Endodermal cell (in vitro differentiated cells): ENCODE data around the gene RAB31. TPM values are rescaled to one million over a fixed set of nuclear protein-coding genes. Genes with fewer than 3 reads are reported as not detected.

Experiments used
- DNase-seq: peaks from one replicate; pipeline ENCODE4 v3.0.0-alpha.2; 2017
- H3K27ac ChIP-seq: 2 replicates; pipeline ENCODE4 v1.5.1; 2013; ENCODE audit warnings: mild to moderate bottlenecking, low read depth, low read length, moderate library complexity
- H3K27me3 ChIP-seq: 2 replicates; pipeline ENCODE4 v1.6.1; 2013; ENCODE audit warnings: mild to moderate bottlenecking, low read length, moderate library complexity; ENCODE audit not compliant: insufficient read depth, control insufficient read depth, poor library complexity, severe bottlenecking
- H3K36me3 ChIP-seq: 2 replicates; pipeline ENCODE4 v1.7.0; 2013; ENCODE audit warnings: mild to moderate bottlenecking, low read length, moderate library complexity; ENCODE audit not compliant: control insufficient read depth, insufficient read depth
- H3K4me1 ChIP-seq: one replicate; pipeline ENCODE4 v1.7.0; 2013; ENCODE audit warnings: low read length; ENCODE audit not compliant: control insufficient read depth, insufficient read depth
- H3K4me3 ChIP-seq: 2 replicates; pipeline ENCODE4 v1.5.1; 2013; ENCODE audit warnings: mild to moderate bottlenecking, low read length, moderate library complexity
- H3K9ac ChIP-seq: 2 replicates; pipeline ENCODE4 v1.6.1; 2013; ENCODE audit warnings: mild to moderate bottlenecking, low read length, moderate library complexity; ENCODE audit not compliant: poor library complexity, severe bottlenecking; ENCODE audit errors: extremely low read depth
- H3K9me3 ChIP-seq: 2 replicates; pipeline ENCODE4 v1.6.1; 2013; ENCODE audit warnings: mild to moderate bottlenecking, low read length, moderate library complexity; ENCODE audit not compliant: control insufficient read depth
- H3K27ac Mint-ChIP-seq: 2 replicates; pipeline ENCODE4 v1.8.0; 2020; ENCODE audit warnings: mixed read lengths
- H3K27me3 Mint-ChIP-seq: 2 replicates; pipeline ENCODE4 v1.8.0; 2021; ENCODE audit warnings: mild to moderate bottlenecking, mixed read lengths; ENCODE audit not compliant: insufficient read depth
- H3K36me3 Mint-ChIP-seq: 2 replicates; pipeline ENCODE4 v1.8.0; 2020; ENCODE audit warnings: low read depth, mixed read lengths
- H3K4me1 Mint-ChIP-seq: 2 replicates; pipeline ENCODE4 v1.8.0; 2020; ENCODE audit warnings: mixed read lengths
- H3K4me3 Mint-ChIP-seq: 2 replicates; pipeline ENCODE4 v1.8.0; 2020; ENCODE audit warnings: mild to moderate bottlenecking, moderate library complexity, mixed read lengths
- H3K9me3 Mint-ChIP-seq: 2 replicates; pipeline ENCODE4 v1.8.0; 2020; ENCODE audit warnings: mild to moderate bottlenecking, mixed read lengths
- WGBS, 2 experiments: methylation state at CpG; one replicate each; pipeline versions ENCODE4 v1.1.5 to v1.1.7; 2013; ENCODE audit warnings: missing lambda C conversion rate in 2 of 2, mixed read lengths in 1 of 2; ENCODE audit not compliant: insufficient coverage in 1 of 2, insufficient read length in 1 of 2; 5-methylcytosine and 5-hydroxymethylcytosine counted together
- total RNA-seq, 2 donors: library from RNA; stranded (reverse); fragmentation: NEBNext Ultra II Directional in 1 of 2; extraction: Animal tissue kit (Norgen Biotek cat#: 25700) in 1 of 2; gene quantifications; 2 replicates in 1 of 2; 3 replicates in 1 of 2; pipeline ENCODE4 v1.2.1, GENCODE V29; 2021
- TF ChIP-seq, protein P1 (sequence below): fragments of 200-600 bp; sonication (generic); conservative IDR thresholded peaks from 2 replicates; pipeline ENCODE4 v1.5.0; 2021; ENCODE audit warnings: antibody characterized with exemption, mild to moderate bottlenecking

Gene RAB31
- total RNA-seq, 2 donors from 2014 or later: 11.7 to 20.3 TPM

DNA sequence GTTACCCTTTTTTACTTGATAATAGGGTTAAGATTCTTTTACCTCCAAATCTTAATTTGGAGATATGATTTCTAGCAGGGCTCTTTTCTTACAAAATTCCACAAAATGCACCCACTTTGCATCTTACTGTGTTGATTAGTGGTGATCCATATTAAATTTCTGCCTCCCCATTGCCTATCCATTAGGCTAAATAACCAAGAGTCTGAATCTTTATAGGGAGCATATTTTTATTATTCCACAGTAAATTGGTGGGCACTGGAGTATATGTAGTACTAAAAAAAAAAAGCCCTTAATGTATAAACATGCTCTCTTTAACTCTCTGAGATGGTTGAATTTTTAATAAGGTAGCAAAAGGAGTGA lies 169.5 kb downstream of the RAB31 start:
- Mint-ChIP-seq H3K9me3 (peaks cover 2% of the 10 kb centered on the region), H3K4me1 (peaks cover 18% of the 10 kb centered on the region), H3K27ac (peak overlapping the region; percentile 96), H3K27me3 (peaks cover 21% of the 10 kb centered on the region), H3K4me3 (peak overlapping the region; percentile 31), H3K36me3 (no peaks in the 10 kb centered on the region)
- peaks cover 4% of the 10 kb centered on the region for H3K4me1 ChIP-seq
- peaks cover 15% of the 10 kb centered on the region for H3K27me3 ChIP-seq
- no peaks in the 10 kb centered on the region for H3K36me3 ChIP-seq
- H3K27ac ChIP-seq: no peak overlapping the region
- TF ChIP-seq, protein P1, sequence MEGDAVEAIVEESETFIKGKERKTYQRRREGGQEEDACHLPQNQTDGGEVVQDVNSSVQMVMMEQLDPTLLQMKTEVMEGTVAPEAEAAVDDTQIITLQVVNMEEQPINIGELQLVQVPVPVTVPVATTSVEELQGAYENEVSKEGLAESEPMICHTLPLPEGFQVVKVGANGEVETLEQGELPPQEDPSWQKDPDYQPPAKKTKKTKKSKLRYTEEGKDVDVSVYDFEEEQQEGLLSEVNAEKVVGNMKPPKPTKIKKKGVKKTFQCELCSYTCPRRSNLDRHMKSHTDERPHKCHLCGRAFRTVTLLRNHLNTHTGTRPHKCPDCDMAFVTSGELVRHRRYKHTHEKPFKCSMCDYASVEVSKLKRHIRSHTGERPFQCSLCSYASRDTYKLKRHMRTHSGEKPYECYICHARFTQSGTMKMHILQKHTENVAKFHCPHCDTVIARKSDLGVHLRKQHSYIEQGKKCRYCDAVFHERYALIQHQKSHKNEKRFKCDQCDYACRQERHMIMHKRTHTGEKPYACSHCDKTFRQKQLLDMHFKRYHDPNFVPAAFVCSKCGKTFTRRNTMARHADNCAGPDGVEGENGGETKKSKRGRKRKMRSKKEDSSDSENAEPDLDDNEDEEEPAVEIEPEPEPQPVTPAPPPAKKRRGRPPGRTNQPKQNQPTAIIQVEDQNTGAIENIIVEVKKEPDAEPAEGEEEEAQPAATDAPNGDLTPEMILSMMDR: no peak
- peak overlapping the region; percentile 66 for H3K4me3 ChIP-seq
- no peak for DNase-seq
- H3K9ac ChIP-seq: peak overlapping the region; percentile 53
- H3K9me3 ChIP-seq: no peaks in the 10 kb centered on the region

DNA sequence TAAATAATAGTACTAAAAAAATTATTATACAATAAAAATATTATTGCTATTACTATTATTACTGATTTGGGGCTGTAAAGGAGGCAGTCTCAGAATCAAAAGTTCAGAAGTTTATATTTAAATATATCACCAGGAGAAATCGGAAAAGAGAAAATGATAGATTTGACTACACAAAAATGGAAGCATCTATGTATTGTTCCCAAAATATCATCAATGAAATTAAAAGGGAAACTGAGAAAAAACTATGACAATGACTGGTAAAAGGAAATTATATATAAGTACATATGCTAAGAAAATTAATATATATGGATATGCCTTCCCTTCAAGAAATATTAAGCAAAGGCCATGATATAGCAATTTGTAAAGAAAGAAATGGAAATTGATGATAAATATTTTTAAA lies 170.0 kb downstream of the RAB31 start:
- no peak overlapping the region for H3K4me3 ChIP-seq
- Mint-ChIP-seq H3K27ac (no peak overlapping the region), H3K27me3 (peaks cover 21% of the 10 kb centered on the region), H3K9me3 (peaks cover 2% of the 10 kb centered on the region), H3K4me3 (no peak overlapping the region), H3K4me1 (peaks cover 18% of the 10 kb centered on the region), H3K36me3 (no peaks in the 10 kb centered on the region)
- no peak for DNase-seq
- H3K4me1 ChIP-seq: peaks cover 4% of the 10 kb centered on the region
- no peak overlapping the region for H3K27ac ChIP-seq
- H3K27me3 ChIP-seq: peaks cover 12% of the 10 kb centered on the region
- no peak overlapping the region for H3K9ac ChIP-seq
- no peaks in the 10 kb centered on the region for H3K9me3 ChIP-seq
- WGBS, 2 experiments: no CpG with 5 or more reads among the region's 1 CpG
- TF ChIP-seq, protein P1: no peak
- H3K36me3 ChIP-seq: no peaks in the 10 kb centered on the region

DNA sequence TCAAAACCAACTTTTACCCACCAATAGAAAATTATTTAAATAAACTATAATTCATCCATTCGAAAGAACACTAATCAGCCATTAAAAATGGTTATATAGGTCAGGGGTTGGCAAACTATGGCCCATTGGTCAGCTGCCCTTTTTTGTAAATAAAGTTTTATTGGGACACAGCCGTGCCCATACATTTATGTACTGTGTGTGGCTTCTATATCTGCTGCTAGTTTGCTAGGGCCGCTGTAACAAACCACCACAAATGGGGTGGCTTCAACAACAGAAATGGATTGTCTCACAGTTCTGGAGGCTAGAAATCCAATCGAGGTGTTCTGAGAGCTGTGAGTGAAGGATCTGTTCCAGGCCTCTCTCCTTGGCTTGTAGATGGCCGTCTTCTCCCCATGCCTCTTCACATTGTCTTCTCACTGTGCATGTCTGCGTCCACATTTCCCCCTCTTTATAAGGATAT lies 170.7 kb downstream of the RAB31 start:
- Histone ChIP-seq H3K27ac (no peak overlapping the region), H3K9ac (no peak overlapping the region), H3K9me3 (no peaks in the 10 kb centered on the region), H3K4me1 (peaks cover 4% of the 10 kb centered on the region), H3K4me3 (no peak overlapping the region), H3K27me3 (peaks cover 18% of the 10 kb centered on the region), H3K36me3 (no peaks in the 10 kb centered on the region)
- peaks cover 18% of the 10 kb centered on the region for H3K4me1 Mint-ChIP-seq
- DNase-seq: no peak
- peaks cover 2% of the 10 kb centered on the region for H3K9me3 Mint-ChIP-seq
- peaks cover 25% of the 10 kb centered on the region for H3K27me3 Mint-ChIP-seq
- TF ChIP-seq, protein P1: no peak
- WGBS, 2 experiments: 95% methylated on average over 3 to 6 of the region's 6 CpGs
- H3K27ac Mint-ChIP-seq: no peak overlapping the region
- no peak overlapping the region for H3K4me3 Mint-ChIP-seq
- H3K36me3 Mint-ChIP-seq: no peaks in the 10 kb centered on the region
